NOMO-1 treated with dmso at 0.1 percent for 144 hours (cell line): ENCODE measurements around the gene PDIA5.

Source experiments
- DNase-seq: peaks from one replicate; lab custom pipeline; 2025; ENCODE audit not compliant: unreplicated experiment; lab: John Stamatoyannopoulos, UW

The PDIA5 gene

GRCh38 chr3:123070510-123070909 lies 3.7 kb downstream of the PDIA5 start:
- no peak for DNase-seq

DNA sequence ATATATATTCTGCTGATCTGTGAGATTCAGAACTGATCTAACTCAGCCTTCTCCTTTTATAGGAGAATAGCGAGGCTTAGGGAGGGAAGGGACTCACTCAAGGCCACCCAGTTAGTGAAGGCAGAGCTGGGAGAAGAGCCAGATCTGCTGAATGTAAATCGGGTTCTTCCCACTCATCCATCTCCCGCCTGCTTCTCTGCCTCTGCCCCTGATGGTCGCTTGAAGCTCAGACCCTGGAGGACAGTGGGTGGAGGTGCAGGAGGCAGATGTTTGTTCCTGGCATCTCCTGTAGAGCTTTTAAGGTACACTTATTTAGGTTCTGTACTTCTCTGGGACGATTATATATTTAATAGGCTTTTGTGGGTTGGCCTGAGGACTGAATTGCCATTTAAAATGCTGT lies 4.3 kb downstream of the PDIA5 start:
- no peak for DNase-seq

GRCh38 chr3:123071581-123071980 lies 4.8 kb downstream of the PDIA5 start:
- no peak for DNase-seq

DNA sequence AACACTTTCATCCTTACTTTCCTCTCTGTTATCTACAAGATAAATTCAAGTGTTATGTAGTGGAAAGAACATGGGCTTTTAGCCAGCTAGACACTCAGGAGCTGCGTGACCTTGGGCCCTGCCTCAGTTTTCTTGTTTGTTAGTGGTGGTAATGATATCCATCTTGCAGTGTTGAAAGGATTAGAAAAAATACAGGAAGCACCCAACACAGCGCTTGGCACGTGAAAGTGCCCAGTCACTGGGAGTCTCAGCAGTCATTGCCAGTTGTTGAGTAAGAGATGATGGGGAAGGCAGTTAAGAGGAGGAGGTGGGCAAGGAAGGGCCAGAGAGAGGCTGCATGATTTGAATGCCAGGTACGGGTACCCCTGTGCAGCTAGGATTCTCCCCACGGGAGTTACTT lies 5.3 kb downstream of the PDIA5 start:
- DNase-seq, result no peak

- DNase-seq, result no peak
Observed at GRCh38 chr3:123072564-123072963, 5.7 kb downstream of the PDIA5 start.

- DNase-seq, result no peak
Observed at GRCh38 chr3:123075359-123075758, 8.5 kb downstream of the PDIA5 start.

GRCh38 chr3:123076112-123076495 lies 9.3 kb downstream of the PDIA5 start:
- no peak for DNase-seq

DNA sequence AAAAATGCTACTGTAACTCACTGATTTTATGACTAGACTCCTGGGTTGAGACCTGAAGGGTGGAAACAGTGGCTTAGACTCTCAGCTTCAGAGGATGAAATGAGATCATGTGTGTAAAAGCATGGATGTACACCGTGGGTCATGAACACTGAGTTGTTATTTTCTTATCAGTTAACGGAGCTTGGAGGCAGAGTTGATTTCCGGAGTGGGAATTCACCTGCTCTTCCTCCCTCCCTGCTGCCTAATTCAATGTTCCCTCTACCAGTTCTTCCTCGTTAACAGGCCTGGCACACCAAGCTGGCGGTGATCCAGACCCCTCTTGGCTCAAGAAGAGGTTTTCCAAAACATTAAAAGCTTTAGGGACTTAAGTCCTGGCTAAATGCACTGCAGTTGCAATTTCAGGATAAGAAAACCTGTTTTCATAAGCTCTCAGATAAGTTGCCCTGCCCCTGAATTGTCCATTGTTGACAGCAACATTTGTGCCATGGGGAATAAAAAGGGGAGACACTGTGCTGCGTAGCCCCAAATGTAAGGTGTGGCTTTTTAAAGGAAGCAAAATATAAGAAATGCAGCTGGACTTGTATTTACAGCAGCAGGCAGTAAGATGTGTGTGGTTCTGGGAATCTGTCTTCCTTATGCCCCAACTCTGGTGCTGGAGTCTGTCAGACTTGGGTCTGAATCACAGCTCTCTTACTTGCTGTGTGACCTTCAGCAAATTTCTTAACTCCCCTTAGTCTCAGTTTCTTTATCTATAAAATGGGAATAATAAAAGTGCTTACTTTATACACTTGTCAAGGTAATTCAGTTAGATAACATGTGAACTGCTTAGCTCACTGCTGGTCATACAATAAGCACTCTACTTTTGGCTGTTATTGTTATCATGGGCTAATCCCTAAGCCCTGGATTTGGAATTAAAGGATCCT lies 9.9 kb downstream of the PDIA5 start:
- no peak for DNase-seq

DNA sequence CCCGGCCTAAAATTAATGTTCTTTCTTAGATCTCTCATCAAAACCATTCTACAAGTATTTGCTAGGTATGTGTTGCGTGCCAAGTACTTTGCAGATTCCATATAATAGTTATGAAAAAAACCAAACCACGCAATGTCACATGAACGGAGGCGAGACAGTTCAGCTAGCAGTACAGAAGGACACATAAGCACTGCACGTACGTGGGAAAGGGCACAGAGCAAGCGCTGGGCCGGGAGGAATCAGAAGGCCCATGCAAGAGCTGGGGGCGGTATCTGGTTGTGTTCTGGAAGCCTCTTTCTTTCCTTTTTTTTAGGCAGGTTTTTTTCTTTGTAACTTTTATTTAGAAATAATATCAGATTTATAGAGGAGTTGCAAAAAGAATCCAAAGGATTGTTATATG lies 11.3 kb downstream of the PDIA5 start:
- DNase-seq, result no peak

DNA sequence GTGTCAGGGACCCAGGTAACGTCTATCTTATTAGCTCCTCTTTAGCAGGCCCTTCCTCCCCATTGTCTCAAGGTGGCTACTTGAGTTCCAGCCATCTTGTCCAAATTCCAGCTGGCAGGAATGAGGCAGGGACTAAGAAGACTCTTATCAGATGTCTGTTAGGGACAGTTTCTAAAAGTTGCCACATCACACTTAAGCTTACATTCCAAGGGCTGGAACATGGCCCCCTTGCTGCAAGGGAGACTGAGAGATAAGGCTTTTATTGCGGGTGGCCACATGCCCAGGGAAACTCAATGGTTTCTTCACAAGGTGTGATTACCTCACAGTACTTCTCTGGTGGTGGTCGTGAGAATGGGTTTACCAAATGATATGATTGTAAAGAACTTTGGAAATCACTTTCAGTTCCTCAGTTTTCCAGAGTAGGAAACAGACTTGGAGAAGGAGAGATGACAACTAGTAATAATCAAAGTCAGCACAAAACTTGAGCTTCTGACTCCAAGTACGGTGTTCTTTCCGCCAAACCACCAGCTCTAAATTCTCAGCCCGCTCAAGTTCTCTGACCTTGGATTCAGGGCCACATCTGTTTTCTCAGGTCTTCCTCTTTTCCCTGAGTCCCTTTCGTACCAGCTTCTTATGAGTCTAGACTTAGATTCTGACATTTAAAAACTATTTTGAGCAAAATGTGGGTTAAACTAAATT lies 14.2 kb downstream of the PDIA5 start:
- no peak for DNase-seq

DNA sequence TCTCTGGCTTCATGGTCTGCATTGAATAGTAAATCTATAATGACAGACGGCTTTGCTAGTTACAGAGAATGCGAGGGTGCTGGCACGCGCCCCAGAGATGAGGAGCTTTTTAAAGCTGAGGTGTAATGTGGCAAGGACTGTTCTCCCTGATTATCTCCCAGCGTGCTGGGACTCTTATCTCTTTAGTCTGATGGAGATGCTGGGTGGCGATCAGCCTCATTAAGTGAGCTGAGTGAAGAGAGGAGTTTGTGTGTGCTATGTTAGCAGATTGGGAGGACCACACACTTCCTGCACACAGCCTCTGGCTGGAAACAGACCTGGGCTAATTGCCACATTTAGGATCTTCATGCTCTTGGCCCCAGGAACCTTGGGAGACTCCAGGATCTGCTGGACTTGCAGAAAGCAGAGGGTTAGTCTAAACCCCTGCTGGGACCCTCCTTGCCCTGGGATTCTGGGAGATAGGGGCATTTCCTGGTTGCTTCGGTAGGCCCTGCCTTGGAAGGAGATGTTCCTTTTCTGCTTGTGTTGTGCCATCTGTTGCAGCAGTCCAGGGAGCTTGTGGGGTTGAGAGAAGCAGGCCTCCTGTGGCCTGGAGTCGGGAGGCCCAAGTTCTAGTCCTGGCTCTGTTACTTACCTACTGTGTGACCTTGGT lies 15.0 kb downstream of the PDIA5 start:
- DNase-seq, result no peak

- no peak for DNase-seq
Observed at GRCh38 chr3:123082370-123083065, 15.7 kb downstream of the PDIA5 start.

DNA sequence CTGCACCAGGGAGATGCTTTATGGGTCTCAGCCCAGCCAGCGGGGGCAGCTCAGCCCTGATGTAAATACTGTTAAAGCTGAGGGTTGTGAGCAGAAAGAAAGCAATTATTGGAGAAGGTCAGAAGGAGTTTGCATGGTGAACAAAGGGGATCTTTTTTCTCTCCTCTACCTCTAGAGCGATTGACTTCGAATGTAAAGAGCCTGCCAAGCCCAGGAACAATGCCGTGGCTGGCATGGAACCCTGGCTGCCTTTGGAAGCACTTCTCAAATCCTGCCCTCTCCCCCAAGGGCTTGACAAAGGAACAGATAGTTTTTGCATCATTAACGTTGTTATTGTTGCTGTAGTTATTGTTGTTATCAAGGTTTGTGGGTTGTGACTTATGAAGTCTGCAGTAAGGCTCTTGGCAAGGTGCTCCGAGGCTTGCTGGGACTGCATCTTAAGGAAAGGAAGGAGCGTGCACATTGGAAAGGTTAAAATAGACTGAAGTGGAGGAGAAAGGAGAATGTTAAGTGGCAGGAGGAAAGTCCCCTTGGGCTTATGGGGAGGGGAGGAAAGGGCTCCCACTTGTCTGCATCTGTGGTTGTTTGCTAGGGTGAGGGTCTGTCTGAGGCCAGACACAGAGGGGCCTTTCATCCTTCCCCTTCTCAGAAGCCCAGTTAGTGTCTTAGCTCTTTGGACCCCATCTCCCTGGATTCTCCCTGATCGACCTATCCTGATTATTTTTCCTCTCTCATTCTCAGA lies 16.7 kb downstream of the PDIA5 start:
- DNase-seq, result no peak

DNA sequence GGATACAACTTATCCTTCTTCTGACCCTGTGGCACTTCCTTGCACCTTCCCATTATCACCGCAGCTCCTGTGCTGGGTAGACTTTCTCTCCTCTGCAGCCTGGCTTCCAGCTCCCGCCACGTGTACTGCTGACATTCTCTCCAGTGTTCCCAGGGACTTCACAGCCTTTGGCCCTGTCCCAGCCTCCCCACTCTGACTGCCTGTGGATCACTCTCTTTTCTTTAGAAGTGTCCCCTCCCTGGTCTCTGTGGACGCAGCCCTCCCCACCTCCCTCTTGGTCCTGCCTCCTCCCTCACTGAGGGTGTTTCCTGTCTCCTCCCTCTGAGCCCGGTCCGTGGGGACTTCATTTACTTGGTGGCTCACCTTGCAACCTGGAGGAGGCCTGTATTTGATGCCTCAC lies 17.4 kb downstream of the PDIA5 start:
- DNase-seq, result no peak

- no peak for DNase-seq
Observed at GRCh38 chr3:123084738-123085237, 18.0 kb downstream of the PDIA5 start.

- DNase-seq, result no peak
Observed at GRCh38 chr3:123085293-123085931, 18.6 kb downstream of the PDIA5 start.

- DNase-seq, result no peak
Observed at GRCh38 chr3:123085932-123086627, 19.3 kb downstream of the PDIA5 start.

- DNase-seq, result no peak
Observed at GRCh38 chr3:123088387-123088786, 21.6 kb downstream of the PDIA5 start.

DNA sequence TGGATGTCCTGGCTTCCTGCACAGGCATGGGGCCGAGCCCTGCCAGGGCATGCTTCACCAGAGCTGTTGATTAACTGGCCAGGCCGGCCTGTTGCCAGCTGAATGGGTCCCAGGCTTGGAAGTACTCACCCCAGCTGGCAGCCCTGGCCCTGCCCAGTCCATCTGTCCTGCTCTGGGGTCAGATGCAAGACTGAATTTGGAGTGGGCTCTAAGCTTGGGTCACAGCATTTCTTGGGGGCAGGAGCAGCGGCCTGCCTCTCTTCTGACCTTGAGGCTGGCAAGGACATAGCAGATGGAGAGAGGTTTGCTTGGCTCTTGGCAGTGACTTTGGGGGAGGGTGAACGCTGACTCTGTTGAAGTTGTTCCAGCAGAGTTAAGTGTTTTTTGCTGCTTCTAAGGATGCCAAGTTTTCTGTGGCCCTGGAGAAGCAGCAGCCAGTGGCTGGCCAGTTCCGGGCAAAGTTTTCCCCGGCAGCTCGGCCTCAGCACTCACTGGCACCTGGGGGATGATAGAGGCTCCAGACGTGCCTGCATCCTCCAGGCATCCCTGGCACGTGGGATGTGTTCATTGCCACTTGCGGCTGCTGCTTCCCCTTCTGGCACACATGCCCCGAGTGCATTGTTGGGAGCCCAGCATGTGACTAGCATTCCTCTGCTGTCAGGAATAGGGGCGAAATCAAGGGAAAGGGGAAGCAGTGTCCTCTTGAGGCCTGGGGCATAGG lies 22.9 kb downstream of the PDIA5 start:
- no peak for DNase-seq
